ENCODE measurements around the gene TMTC1. TPM values are rescaled to one million over a fixed set of nuclear protein-coding genes. Genes with fewer than 3 reads are reported as not detected.

Gene TMTC1
- total and polyA plus RNA-seq, 2 of the 8 experiments (the other 6 are each of a cell fraction or from before 2014, with no cell fraction given): 15.4 to 20.8 TPM

DNA sequence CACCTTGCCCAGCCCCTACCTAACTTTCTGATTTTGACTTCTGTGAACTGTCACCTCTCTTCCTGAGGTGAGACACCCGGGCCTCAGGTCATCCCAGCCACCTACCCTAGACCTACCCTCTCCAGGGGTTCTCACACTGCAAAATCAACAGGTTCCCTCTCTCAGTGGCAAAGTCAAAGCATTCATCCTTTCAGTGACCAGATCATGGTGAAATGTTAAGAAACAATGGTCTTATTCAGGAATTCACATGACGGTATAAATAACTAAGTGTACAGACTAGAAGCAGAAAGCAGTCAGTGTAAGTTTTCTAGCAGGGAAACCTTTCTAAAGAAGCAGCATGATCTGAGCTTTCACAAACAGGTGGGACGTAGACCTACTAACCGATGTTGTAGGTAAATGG lies 133.4 kb downstream of the TMTC1 start:
- Histone ChIP-seq H2BK15ac (ENCODE audit: low read length) (no peak overlapping the region), H3K4me3 (ENCODE audit: extremely low read depth in 1 of 4, insufficient read depth in 2 of 4, low read depth in 3 of 4, low read length in 4 of 4) (no peak overlapping the region), H3K79me1 (ENCODE audit: low read depth, low read length) (no peaks in the 10 kb centered on the region), H2BK5ac (ENCODE audit: low read depth, low read length) (no peak overlapping the region), H3K23me2 (ENCODE audit: low read depth, low read length) (no peaks in the 10 kb centered on the region), H3K27ac (ENCODE audit: low read depth, low read length) (no peak overlapping the region), H3K79me2 (ENCODE audit: control insufficient read depth in 1 of 2, insufficient read depth in 2 of 2, low read length in 2 of 2) (no peaks in the 10 kb centered on the region), H3K27me3 (replicated peaks in 1 of 4; ENCODE audit: control insufficient read depth in 3 of 4, extremely low read depth in 1 of 4, insufficient read depth in 3 of 4, low read length in 3 of 4) (no peaks in the 10 kb centered on the region), H3K4ac (replicated peaks; ENCODE audit: insufficient read length, low read depth, low read length) (no peak overlapping the region), H2BK20ac (ENCODE audit: low read length) (no peak overlapping the region), H3K9me3 (ENCODE audit: insufficient read depth in 2 of 2, low read depth in 1 of 2, low read length in 1 of 2) (no peaks in the 10 kb centered on the region), H3K4me2 (ENCODE audit: insufficient read depth in 1 of 2, low read depth in 2 of 2, low read length in 2 of 2) (no peak overlapping the region), H3K9ac (replicated peaks in 1 of 4; ENCODE audit: extremely low read depth in 1 of 4, low read depth in 3 of 4, low read length in 3 of 4) (no peak overlapping the region), H2AK5ac (ENCODE audit: low read depth, low read length) (no peak overlapping the region), H3K4me1 (replicated peaks in 1 of 4; ENCODE audit: control insufficient read depth in 3 of 4, insufficient read depth in 4 of 4, low read length in 3 of 4) (no peaks in the 10 kb centered on the region), H2BK12ac (ENCODE audit: low read depth, low read length) (no peak overlapping the region), H3K36me3 (ENCODE audit: control insufficient read depth in 2 of 4, insufficient read depth in 4 of 4, low read length in 3 of 4) (peaks cover 0 to 2% (median under 1%) of the 10 kb centered on the region in 4 experiments; a peak in 3 of 8 replicates), H4K8ac (ENCODE audit: extremely low read depth, insufficient read depth, low read length) (no peak overlapping the region; the same call in 1 of the 2 replicates), H3K14ac (ENCODE audit: insufficient read length) (no peak overlapping the region), H3K18ac (ENCODE audit: extremely low read depth, low read length) (no peak overlapping the region), H3K56ac (replicated peaks; ENCODE audit: insufficient read length, low read depth, low read length) (no peak overlapping the region), H3K23ac (ENCODE audit: insufficient read length) (no peak overlapping the region), H2BK120ac (replicated peaks; ENCODE audit: low read depth, low read length) (no peak overlapping the region), H4K20me1 (replicated peaks in 1 of 2; ENCODE audit: control insufficient read depth in 1 of 2, insufficient read depth in 2 of 2, low read length in 2 of 2) (no peaks in the 10 kb centered on the region), H2AFZ (ENCODE audit: low read length) (no peak overlapping the region), H4K5ac (ENCODE audit: insufficient read length, low read depth, low read length) (no peak overlapping the region), H4K91ac (replicated peaks; ENCODE audit: insufficient read length, low read length) (no peak overlapping the region)
- no peak for TF ChIP-seq RBBP5 (IDR thresholded peaks at IDR 0.05; ENCODE audit: borderline replicate concordance, low read depth, low read length)
- CTCF ChIA-PET (ENCODE audit: partially characterized antibody): no interaction called here
- DNase-seq (ENCODE audit: low read depth in 1 of 2, low spot score in 2 of 2): no peak
- 93% methylated on average over 4 of the region's 4 CpGs; no CpG with 5 or more reads in 1 of the 2 experiments for WGBS, 2 experiments (ENCODE audit: extremely low coverage in 1 of 2, insufficient coverage in 1 of 2, insufficient read length in 1 of 2, insufficient replicate concordance in 2 of 2, low coverage in 1 of 2, low lambda C conversion rate in 2 of 2, missing lambda C conversion rate in 1 of 2)
- POLR2A ChIA-PET (ENCODE audit: partially characterized antibody): no interaction called here
- no peak for FAIRE-seq
